IMR-90 (cell line): ENCODE data around the gene HBZ.

Source experiments
- CTCF ChIP-seq: conservative IDR thresholded peaks from 2 replicates; pipeline ENCODE4 v1.5.1; 2012; ENCODE audit warnings: mild to moderate bottlenecking, low read depth, low read length, improper control_type of control experiment
- MAFK ChIP-seq: IDR thresholded peaks from 2 replicates; pipeline ENCODE4 v1.6.1; 2012; ENCODE audit warnings: low read depth, low read length, improper control_type of control experiment
- MAZ ChIP-seq: IDR thresholded peaks from 2 replicates; pipeline ENCODE4 v1.6.1; 2012; ENCODE audit warnings: low read depth, mild to moderate bottlenecking, low read length, improper control_type of control experiment, moderate library complexity, borderline replicate concordance
- MXI1 ChIP-seq: IDR thresholded peaks from 2 replicates; pipeline ENCODE4 v1.6.1; 2012; ENCODE audit warnings: low read depth, mild to moderate bottlenecking, low read length, moderate library complexity, borderline replicate concordance
- NFE2L2 ChIP-seq: fragments of 150-350 bp; IDR thresholded peaks from 2 replicates; pipeline ENCODE4 v1.6.1; 2016; ENCODE audit warnings: low read depth, mild to moderate bottlenecking, low read length
- POLR2A ChIP-seq: IDR thresholded peaks from 2 replicates; pipeline ENCODE4 v1.6.1; 2012; ENCODE audit warnings: mild to moderate bottlenecking, low read depth, low read length
- RAD21 ChIP-seq: IDR thresholded peaks from 2 replicates; pipeline ENCODE4 v1.6.1; 2012; ENCODE audit warnings: low read length, improper control_type of control experiment
- TF ChIP-seq, protein P1 (sequence below): fragments of 150-350 bp; IDR thresholded peaks from 2 replicates; pipeline ENCODE4 v1.6.1; 2017; ENCODE audit warnings: mild to moderate bottlenecking, antibody characterized with exemption, low read length, low read depth

DNA sequence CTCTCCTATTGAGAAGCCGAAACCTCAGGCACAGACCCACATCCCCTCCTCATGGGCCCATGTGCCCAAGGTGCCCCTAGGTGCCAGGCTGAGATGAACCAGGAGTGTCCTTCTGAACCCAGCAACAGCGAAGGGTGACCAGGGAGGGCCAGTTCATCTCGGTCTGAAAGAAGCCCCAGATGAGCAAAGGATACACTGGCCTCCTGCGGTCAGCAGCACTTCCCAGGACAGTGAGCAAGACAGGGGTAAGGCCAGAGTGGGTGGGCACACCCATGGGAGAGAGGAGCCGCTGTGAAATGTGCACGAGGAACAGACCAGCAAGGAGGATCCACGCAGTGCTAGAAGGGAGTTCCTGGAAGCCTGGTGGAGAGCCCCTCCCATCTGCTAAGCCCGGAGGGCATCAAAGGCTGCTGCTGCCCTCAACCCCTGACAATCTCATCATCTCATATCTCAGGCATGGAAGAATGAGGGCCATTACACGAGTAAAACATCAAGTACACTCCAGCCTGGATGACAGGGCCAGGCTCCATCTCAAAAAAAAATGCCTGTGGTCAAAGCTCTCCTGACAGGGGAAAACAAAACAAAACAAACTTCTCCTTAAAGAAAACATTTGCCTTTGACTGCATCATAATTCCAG, 3.3 kb upstream of the HBZ start:
- TF ChIP-seq MAFK: no peak
- TF ChIP-seq POLR2A: no peak
- no peak for TF ChIP-seq CTCF
- no peak for TF ChIP-seq MAZ
- no peak for TF ChIP-seq MXI1
- TF ChIP-seq RAD21: no peak
- no peak for TF ChIP-seq NFE2L2
- TF ChIP-seq, protein P1, sequence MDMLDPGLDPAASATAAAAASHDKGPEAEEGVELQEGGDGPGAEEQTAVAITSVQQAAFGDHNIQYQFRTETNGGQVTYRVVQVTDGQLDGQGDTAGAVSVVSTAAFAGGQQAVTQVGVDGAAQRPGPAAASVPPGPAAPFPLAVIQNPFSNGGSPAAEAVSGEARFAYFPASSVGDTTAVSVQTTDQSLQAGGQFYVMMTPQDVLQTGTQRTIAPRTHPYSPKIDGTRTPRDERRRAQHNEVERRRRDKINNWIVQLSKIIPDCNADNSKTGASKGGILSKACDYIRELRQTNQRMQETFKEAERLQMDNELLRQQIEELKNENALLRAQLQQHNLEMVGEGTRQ: no peak
